H9 (cell line): ENCODE data around the gene SPATA25. TPM values are rescaled to one million over a fixed set of nuclear protein-coding genes. Genes with fewer than 3 reads are reported as not detected.

Source experiments
- DNase-seq: peaks from one replicate; pipeline ENCODE4 v3.0.0-alpha.2; 2017
- H2AFZ ChIP-seq: one replicate; pipeline ENCODE4 v1.6.1; 2013; ENCODE audit warnings: mild to moderate bottlenecking, low read length, control low read depth, moderate library complexity
- H2AK5ac ChIP-seq: 2 replicates; pipeline ENCODE4 v1.6.1; 2013; ENCODE audit warnings: low read length, control low read depth, mixed read lengths; ENCODE audit not compliant: insufficient read length
- H2BK120ac ChIP-seq: one replicate; pipeline ENCODE4 v1.6.1; 2013; ENCODE audit warnings: low read depth, mild to moderate bottlenecking, low read length, control low read depth, inconsistent platforms; ENCODE audit not compliant: poor library complexity, severe bottlenecking
- H2BK12ac ChIP-seq: 2 replicates; pipeline ENCODE4 v1.6.1; 2013; ENCODE audit warnings: low read length, control low read depth, mixed read lengths, low read depth; ENCODE audit not compliant: insufficient read length
- H2BK15ac ChIP-seq: 2 replicates; pipeline ENCODE4 v1.6.1; 2013; ENCODE audit warnings: low read depth, low read length, control low read depth
- H2BK20ac ChIP-seq: one replicate; pipeline ENCODE4 v1.6.1; 2013; ENCODE audit warnings: low read depth, mild to moderate bottlenecking, low read length, control low read depth, inconsistent platforms; ENCODE audit not compliant: poor library complexity, severe bottlenecking
- H2BK5ac ChIP-seq: 2 replicates; pipeline ENCODE4 v1.6.1; 2013; ENCODE audit warnings: low read length, control low read depth, mixed read lengths; ENCODE audit not compliant: insufficient read length
- H3K14ac ChIP-seq: 2 replicates; pipeline ENCODE4 v1.6.1; 2013; ENCODE audit warnings: low read length, control low read depth; ENCODE audit not compliant: insufficient read depth
- H3K18ac ChIP-seq: 2 replicates; pipeline ENCODE4 v1.6.1; 2013; ENCODE audit warnings: low read depth, mild to moderate bottlenecking, mixed read lengths, low read length, control low read depth; ENCODE audit not compliant: insufficient read length
- H3K23ac ChIP-seq: 2 replicates; pipeline ENCODE4 v1.6.1; 2013; ENCODE audit warnings: low read length, control low read depth, mixed read lengths, low read depth; ENCODE audit not compliant: insufficient read length
- H3K23me2 ChIP-seq: 2 replicates; pipeline ENCODE4 v1.6.1; 2013; ENCODE audit warnings: low read depth, mild to moderate bottlenecking, mixed read lengths, low read length, control low read depth; ENCODE audit not compliant: insufficient read length, poor library complexity, severe bottlenecking
- H3K27ac ChIP-seq: 2 replicates; pipeline ENCODE4 v1.5.1; 2013; ENCODE audit warnings: low read length, control low read depth, mixed read lengths, low read depth; ENCODE audit not compliant: insufficient read length
- H3K27me3 ChIP-seq: 2 replicates; pipeline ENCODE4 v1.6.1; 2013; ENCODE audit warnings: low read length, control low read depth, inconsistent platforms; ENCODE audit not compliant: insufficient read depth
- H3K4ac ChIP-seq: 2 replicates; pipeline ENCODE4 v1.6.1; 2013; ENCODE audit warnings: low read depth, mild to moderate bottlenecking, control low read depth, inconsistent platforms, low read length, moderate library complexity
- H3K4me1 ChIP-seq: 2 replicates; pipeline ENCODE4 v1.6.1; 2013; ENCODE audit warnings: low read length, control low read depth, inconsistent platforms; ENCODE audit not compliant: insufficient read depth
- H3K4me2 ChIP-seq: 2 replicates; pipeline ENCODE4 v1.6.1; 2013; ENCODE audit warnings: low read length, control low read depth, mixed read lengths; ENCODE audit not compliant: insufficient read length, insufficient read depth
- H3K56ac ChIP-seq: 2 replicates; pipeline ENCODE4 v1.6.1; 2013; ENCODE audit warnings: low read depth, mild to moderate bottlenecking, mixed read lengths, low read length, control low read depth; ENCODE audit not compliant: insufficient read length
- H3K79me1 ChIP-seq: 2 replicates; pipeline ENCODE4 v1.6.1; 2013; ENCODE audit warnings: low read depth, mild to moderate bottlenecking, moderate library complexity, low read length, control low read depth, inconsistent platforms; ENCODE audit not compliant: insufficient read depth, poor library complexity, severe bottlenecking
- H3K79me2 ChIP-seq: 2 replicates; pipeline ENCODE4 v1.6.1; 2013; ENCODE audit warnings: low read length, control low read depth, inconsistent platforms; ENCODE audit not compliant: insufficient read depth
- H3K9ac ChIP-seq: 2 replicates; pipeline ENCODE4 v1.6.1; 2013; ENCODE audit warnings: low read length, control low read depth, mixed read lengths; ENCODE audit not compliant: insufficient read length; ENCODE audit errors: extremely low read depth
- H3K9me3 ChIP-seq: one replicate; pipeline ENCODE4 v1.6.1; 2013; ENCODE audit warnings: low read depth, low read length, inconsistent platforms; ENCODE audit not compliant: control insufficient read depth
- H3T11ph ChIP-seq: one replicate; pipeline ENCODE4 v1.6.1; 2013; ENCODE audit warnings: mild to moderate bottlenecking, low read length, control low read depth, inconsistent platforms
- H4K20me1 ChIP-seq: one replicate; pipeline ENCODE4 v1.6.1; 2013; ENCODE audit not compliant: control insufficient read depth, insufficient read length, insufficient read depth
- H4K5ac ChIP-seq: 2 replicates; pipeline ENCODE4 v1.6.1; 2013; ENCODE audit warnings: low read depth, mild to moderate bottlenecking, mixed read lengths, low read length, control low read depth; ENCODE audit not compliant: insufficient read length
- H4K8ac ChIP-seq: replicated peaks from 2 replicates; pipeline ENCODE4 v1.6.1; 2013; ENCODE audit warnings: low read length, control low read depth, mixed read lengths, low read depth; ENCODE audit not compliant: insufficient read length
- H4K91ac ChIP-seq: 2 replicates; pipeline ENCODE4 v1.6.1; 2013; ENCODE audit warnings: low read depth, mild to moderate bottlenecking, moderate library complexity, mixed read lengths, low read length, control low read depth; ENCODE audit not compliant: insufficient read length
- H3K27ac Mint-ChIP-seq, 3 experiments: 2 replicates in 2 of 3; 3 replicates in 1 of 3; pipeline ENCODE4 v1.8.0; 2020 to 2021; ENCODE audit warnings: mixed read lengths in 3 of 3, mild to moderate bottlenecking in 1 of 3, moderate library complexity in 1 of 3
- H3K27me3 Mint-ChIP-seq: 2 replicates; pipeline ENCODE4 v1.8.0; 2021; ENCODE audit warnings: low read depth, mild to moderate bottlenecking, moderate library complexity, mixed read lengths
- H3K36me3 Mint-ChIP-seq, 3 experiments: 2 replicates in 2 of 3; 3 replicates in 1 of 3; pipeline ENCODE4 v1.8.0; 2020 to 2021; ENCODE audit warnings: low read depth in 3 of 3, mixed read lengths in 3 of 3; ENCODE audit not compliant: insufficient read depth in 1 of 3
- H3K4me1 Mint-ChIP-seq, 2 experiments: 2 replicates each; pipeline ENCODE4 v1.8.0; 2020; ENCODE audit warnings: mixed read lengths in 2 of 2
- H3K4me3 Mint-ChIP-seq, 2 experiments: 2 replicates in 1 of 2; 3 replicates in 1 of 2; pipeline ENCODE4 v1.8.0; 2020 to 2021; ENCODE audit warnings: mild to moderate bottlenecking in 2 of 2, mixed read lengths in 2 of 2, moderate library complexity in 1 of 2
- H3K9me3 Mint-ChIP-seq, 2 experiments: 2 replicates in 1 of 2; 3 replicates in 1 of 2; pipeline ENCODE4 v1.8.0; 2020; ENCODE audit warnings: mild to moderate bottlenecking in 2 of 2, mixed read lengths in 2 of 2, moderate library complexity in 1 of 2
- WGBS: extraction: QIAGEN DNeasy Blood & Tissue Kit; methylation state at CpG from one replicate; pipeline ENCODE4 v1.1.7; 2013; ENCODE audit warnings: missing lambda C conversion rate, low lambda C conversion rate, mixed read lengths; ENCODE audit not compliant: insufficient read length; ENCODE audit errors: extremely low coverage; 5-methylcytosine and 5-hydroxymethylcytosine counted together
- total RNA-seq: library from RNA; stranded (reverse); gene quantifications from 2 replicates; pipeline ENCODE4 v1.2.1, GENCODE V29; 2021
- TF ChIP-seq, protein P1 (sequence below): fragments of 200-600 bp; sonication (generic); conservative IDR thresholded peaks from 3 replicates; pipeline ENCODE4 v1.8.0; 2021; ENCODE audit warnings: antibody characterized with exemption, mild to moderate bottlenecking

SPATA25 gene
- total RNA-seq, 1 experiment from 2014 or later: 2.4 TPM

DNA sequence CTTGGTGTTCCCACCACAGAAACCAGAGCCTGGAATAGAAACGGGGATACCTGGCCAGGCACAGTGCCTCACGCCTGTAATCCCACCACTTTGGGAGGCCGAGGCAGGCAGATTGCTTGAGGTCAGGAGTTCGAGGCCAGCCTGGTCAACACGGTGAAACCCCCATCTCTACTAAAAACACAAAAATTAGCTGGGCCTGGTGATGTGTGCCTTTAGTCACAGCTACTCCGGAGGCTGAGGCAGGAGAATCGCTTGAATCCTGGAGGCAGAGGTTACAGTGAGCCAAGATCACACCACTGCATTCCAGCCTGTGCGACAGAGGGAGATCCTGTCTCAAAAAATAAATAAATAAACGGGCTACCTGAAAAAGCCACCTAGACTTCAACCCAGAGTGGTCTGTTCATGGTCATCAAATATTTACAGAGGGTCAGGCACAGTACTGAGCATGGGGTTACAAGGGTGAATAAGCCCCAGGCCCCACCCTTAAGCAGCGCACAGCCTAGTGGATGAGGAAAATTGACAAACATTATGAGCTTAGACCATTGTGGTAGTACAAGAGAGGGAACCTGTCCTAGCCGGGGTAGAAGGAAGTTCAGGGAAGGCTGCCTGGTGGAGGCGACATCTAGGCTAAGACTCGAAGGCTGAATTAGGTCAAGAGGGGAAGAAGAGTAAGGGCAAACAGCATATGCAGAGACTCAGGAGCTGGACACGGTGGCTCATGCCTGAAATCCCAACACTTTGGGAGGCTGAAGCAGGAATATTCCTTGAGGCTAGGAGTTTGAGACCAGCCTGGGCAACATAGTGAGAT is 39.9 kb upstream of the SPATA25 start:
- Histone ChIP-seq H3K56ac (no peak overlapping the region), H2BK15ac (no peak overlapping the region), H2BK20ac (no peak overlapping the region), H3K9ac (no peak overlapping the region), H2BK12ac (no peak overlapping the region), H2AK5ac (no peak overlapping the region), H3K27ac (no peak overlapping the region), H3K18ac (no peak overlapping the region), H2BK120ac (no peak overlapping the region), H3K23me2 (no peaks in the 10 kb centered on the region), H2AFZ (no peak overlapping the region), H3K27me3 (no peaks in the 10 kb centered on the region), H4K5ac (no peak overlapping the region), H4K20me1 (no peaks in the 10 kb centered on the region), H4K91ac (no peak overlapping the region), H2BK5ac (no peak overlapping the region), H3K9me3 (no peaks in the 10 kb centered on the region), H3K79me2 (no peaks in the 10 kb centered on the region), H3K4me1 (no peaks in the 10 kb centered on the region), H3K4me2 (no peak overlapping the region), H3K14ac (no peak overlapping the region), H4K8ac (no peak overlapping the region), H3T11ph (no peak overlapping the region), H3K4ac (no peak overlapping the region), H3K23ac (no peak overlapping the region), H3K79me1 (no peaks in the 10 kb centered on the region)
- TF ChIP-seq, protein P1, sequence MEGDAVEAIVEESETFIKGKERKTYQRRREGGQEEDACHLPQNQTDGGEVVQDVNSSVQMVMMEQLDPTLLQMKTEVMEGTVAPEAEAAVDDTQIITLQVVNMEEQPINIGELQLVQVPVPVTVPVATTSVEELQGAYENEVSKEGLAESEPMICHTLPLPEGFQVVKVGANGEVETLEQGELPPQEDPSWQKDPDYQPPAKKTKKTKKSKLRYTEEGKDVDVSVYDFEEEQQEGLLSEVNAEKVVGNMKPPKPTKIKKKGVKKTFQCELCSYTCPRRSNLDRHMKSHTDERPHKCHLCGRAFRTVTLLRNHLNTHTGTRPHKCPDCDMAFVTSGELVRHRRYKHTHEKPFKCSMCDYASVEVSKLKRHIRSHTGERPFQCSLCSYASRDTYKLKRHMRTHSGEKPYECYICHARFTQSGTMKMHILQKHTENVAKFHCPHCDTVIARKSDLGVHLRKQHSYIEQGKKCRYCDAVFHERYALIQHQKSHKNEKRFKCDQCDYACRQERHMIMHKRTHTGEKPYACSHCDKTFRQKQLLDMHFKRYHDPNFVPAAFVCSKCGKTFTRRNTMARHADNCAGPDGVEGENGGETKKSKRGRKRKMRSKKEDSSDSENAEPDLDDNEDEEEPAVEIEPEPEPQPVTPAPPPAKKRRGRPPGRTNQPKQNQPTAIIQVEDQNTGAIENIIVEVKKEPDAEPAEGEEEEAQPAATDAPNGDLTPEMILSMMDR: no peak
- Mint-ChIP-seq H3K27ac (peak overlapping the region in 1 of 3 experiments; percentile 48; a peak in 1 of 7 replicates), H3K27me3 (peaks cover 2% of the 10 kb centered on the region), H3K4me3 (no peak overlapping the region; a peak in 1 of 5 replicates), H3K4me1 (peaks cover 9 to 21% of the 10 kb centered on the region in 2 experiments), H3K9me3 (no peaks in the 10 kb centered on the region), H3K36me3 (peaks cover 0 to 3% (median 0%) of the 10 kb centered on the region in 3 experiments; a peak in 2 of 7 replicates)
- WGBS: no CpG with 5 or more reads among the region's 14 CpGs
- no peak for DNase-seq
